22Rv1 (cell line): ENCODE measurements around the gene LSAMP.

Experiments
- H3K27ac ChIP-seq: fragments of 450-650 bp; 2 replicates; pipeline ENCODE4 v1.5.1; 2017
- ZFX ChIP-seq: fragments of 450-650 bp; IDR thresholded peaks from 2 replicates; pipeline ENCODE4 v1.6.1; 2017; ENCODE audit warnings: antibody characterized with exemption, borderline replicate concordance
- TF ChIP-seq, protein P1 (sequence below): fragments of 450-650 bp; IDR thresholded peaks from 2 replicates; pipeline ENCODE4 v1.5.1; 2017; ENCODE audit warnings: mild to moderate bottlenecking

LSAMP gene

DNA sequence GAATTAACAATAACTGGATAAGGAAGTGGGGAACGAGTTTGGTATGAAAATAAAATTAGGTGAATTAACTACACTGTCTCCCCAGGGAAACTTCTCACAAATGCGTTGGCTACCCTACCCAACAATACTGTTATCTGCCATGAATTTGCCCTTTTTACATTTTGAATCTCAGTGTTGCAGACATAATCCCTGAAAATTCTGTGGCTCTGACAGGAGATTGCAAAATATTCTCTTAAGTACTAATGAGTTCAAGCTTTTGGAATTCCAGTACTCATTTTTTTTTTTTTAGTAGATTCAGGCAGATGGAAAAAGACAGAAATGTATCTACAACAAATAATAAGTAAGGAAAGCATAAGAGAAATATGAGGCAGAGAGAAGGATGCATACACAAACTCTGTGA is 332.6 kb downstream of the LSAMP start:
- TF ChIP-seq, protein P1, sequence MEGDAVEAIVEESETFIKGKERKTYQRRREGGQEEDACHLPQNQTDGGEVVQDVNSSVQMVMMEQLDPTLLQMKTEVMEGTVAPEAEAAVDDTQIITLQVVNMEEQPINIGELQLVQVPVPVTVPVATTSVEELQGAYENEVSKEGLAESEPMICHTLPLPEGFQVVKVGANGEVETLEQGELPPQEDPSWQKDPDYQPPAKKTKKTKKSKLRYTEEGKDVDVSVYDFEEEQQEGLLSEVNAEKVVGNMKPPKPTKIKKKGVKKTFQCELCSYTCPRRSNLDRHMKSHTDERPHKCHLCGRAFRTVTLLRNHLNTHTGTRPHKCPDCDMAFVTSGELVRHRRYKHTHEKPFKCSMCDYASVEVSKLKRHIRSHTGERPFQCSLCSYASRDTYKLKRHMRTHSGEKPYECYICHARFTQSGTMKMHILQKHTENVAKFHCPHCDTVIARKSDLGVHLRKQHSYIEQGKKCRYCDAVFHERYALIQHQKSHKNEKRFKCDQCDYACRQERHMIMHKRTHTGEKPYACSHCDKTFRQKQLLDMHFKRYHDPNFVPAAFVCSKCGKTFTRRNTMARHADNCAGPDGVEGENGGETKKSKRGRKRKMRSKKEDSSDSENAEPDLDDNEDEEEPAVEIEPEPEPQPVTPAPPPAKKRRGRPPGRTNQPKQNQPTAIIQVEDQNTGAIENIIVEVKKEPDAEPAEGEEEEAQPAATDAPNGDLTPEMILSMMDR, result no peak
- TF ChIP-seq ZFX, result no peak
- H3K27ac ChIP-seq, result no peak overlapping the region

DNA sequence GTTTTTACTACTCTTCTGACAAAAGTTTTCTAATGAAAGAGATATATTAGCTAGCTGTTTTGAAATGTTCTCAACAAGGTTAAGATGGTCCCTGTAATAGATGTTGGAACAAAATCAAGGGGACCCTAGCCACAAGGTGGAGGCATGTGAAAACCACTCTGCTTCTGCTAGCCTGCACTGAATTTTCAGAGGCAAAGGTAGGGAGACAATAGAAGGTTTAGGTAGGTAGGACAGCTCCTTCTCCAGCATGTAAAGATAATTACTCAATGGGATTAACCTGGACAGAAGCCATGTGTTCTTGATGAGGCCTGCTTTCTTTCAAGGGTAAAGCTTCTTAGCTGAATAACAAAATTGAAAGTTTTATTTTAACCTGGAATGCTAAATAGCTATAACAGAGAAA is 333.5 kb downstream of the LSAMP start:
- TF ChIP-seq, protein P1, result no peak
- no peak for TF ChIP-seq ZFX
- no peak overlapping the region for H3K27ac ChIP-seq

DNA sequence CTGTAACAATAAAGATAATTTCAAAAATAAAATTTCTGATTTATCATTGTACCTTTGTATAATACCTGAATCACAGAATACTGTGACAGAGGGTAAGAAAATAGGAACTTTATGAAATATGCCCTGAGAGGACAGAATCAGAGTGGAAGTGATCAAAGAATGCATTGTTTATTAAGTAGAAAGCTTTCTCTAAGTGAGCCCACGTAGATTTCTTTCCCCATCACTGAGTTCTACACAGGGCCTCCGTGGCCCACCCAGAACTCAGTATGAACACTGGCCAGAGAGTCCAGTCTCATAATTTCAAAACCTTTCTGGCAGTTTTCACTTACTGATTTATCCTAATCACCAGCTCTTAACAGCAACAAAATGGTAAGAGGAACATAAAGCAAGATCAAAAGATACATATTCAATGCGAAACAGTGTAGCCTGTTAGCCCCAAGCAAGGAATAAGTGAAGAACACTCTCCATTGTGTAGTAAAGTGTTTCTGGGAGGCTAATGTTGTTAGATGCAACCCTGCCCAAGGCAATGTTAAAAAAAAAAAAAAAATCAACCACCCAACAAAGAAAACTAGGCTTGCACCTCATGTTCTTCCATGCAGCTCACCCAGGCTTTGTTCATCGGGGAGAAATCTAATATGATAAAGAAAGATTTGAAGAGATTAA is 341.3 kb downstream of the LSAMP start:
- no peak overlapping the region for H3K27ac ChIP-seq
- TF ChIP-seq, protein P1, result no peak
- TF ChIP-seq ZFX, result no peak

DNA sequence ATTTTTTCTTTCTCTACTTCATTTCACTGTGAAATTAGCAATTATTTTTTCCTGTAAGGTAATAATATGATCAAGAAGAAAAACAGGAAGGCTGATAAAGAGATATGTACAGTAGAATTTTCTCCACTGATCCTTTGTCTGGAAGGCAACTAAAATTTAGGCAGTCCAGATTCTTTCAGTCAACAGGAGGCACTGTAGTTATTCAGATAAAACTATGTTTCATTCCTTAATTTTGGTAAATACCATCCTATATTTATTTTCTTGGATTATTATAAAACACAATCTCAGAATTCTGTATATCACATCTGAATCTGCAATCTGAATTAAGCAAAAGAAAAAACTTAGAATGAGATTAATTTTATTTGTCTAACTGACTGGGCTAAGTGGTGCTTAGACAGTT is 343.2 kb downstream of the LSAMP start:
- no peak overlapping the region for H3K27ac ChIP-seq

DNA sequence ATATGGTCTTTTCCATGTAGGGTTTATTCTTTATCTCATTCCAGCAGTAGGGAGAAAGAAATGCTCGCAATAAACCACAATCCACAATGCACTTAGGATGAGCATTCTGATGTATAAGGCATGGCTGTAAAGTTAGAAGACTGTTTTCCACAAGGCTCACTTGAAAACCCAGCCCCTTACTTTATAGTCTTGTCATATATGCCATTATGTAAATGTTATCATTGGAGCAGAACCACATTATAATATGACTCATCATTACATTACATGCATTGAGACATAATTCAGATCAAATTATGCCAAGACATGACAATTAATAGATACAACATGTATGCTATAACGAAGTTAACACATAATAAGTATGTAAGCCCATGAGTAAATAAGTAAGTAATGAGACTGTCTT is 348.1 kb downstream of the LSAMP start:
- no peak overlapping the region for H3K27ac ChIP-seq

More for the DNA sequence above, 343.2 kb downstream of the LSAMP start:
- TF ChIP-seq, protein P1, result no peak
- TF ChIP-seq ZFX, result no peak

DNA sequence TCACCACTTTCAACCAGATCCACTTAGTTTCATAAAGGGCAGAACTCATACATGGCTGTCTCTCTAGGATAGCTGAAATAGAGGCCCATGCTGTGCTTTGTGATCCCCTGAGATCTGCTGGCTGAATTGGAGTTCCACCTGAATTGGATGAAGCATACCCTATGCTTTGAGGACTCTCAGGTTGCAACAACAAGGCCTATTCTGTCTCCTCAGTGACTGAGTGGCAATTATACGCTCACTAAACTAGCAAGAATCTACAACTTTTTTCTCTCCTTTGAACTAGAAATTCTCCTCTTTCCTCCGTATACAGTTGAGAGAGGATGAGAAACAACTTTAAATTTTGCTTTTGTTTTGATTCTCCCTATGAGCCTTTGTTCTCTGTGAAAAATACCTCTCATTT is 348.7 kb downstream of the LSAMP start:
- no peak overlapping the region for H3K27ac ChIP-seq

More for the DNA sequence above, 348.1 kb downstream of the LSAMP start:
- TF ChIP-seq, protein P1, result no peak
- TF ChIP-seq ZFX, result no peak

DNA sequence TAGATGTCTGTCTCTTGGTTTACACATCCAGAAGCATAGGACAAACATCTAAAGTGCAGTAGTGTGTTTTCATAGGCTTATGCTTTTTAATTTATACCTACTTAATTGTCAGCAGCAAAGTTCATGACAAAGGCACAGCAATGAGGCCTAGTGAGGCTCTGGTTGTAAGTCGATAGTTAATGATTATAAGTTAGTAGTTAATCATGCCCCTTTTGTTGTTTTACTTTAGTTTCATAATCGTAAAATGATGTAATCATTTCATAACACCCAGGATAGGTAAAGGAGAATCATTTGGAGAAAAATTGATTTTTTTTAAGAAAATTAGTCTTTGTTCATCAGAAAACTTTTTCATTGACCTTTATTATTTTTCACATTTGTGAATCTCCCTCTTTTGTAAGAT is 351.9 kb downstream of the LSAMP start:
- TF ChIP-seq, protein P1, result no peak
- TF ChIP-seq ZFX, result no peak
- no peak overlapping the region for H3K27ac ChIP-seq

More for the DNA sequence above, 348.7 kb downstream of the LSAMP start:
- no peak for TF ChIP-seq ZFX
- TF ChIP-seq, protein P1, result no peak
